H1 (cell line): ENCODE results near the gene OCRL. TPM values are rescaled to one million over a fixed set of nuclear protein-coding genes. Genes with fewer than 3 reads are reported as not detected.

Experiments
- CTCF ChIA-PET: fragments of 300-600 bp; sonication (Branson Sonifier 250); formaldehyde crosslinking; loops from one replicate; lab custom pipeline; 2021; ENCODE audit not compliant: partially characterized antibody; lab: Charles Lee
- POLR2A ChIA-PET: fragments of 300-600 bp; sonication (Branson Sonifier 250); formaldehyde crosslinking; loops from one replicate; lab custom pipeline; 2021; ENCODE audit warnings: inconsistent platforms; ENCODE audit not compliant: partially characterized antibody; lab: Charles Lee
- DNase-seq, 2 experiments: peaks; one replicate each; pipeline versions ENCODE4 v3.0.0 to v3.0.0-alpha.2; 2010 to 2022; ENCODE audit warnings: low spot score in 2 of 2, low read depth in 1 of 2, mixed read lengths in 1 of 2
- FAIRE-seq: peaks from 2 replicates; lab custom pipeline; 2011; peaks lifted over from hg19 to GRCh38; lab: Jason Lieb, UNC
- H2AFZ ChIP-seq: 2 replicates; pipeline ENCODE4 v1.8.1; 2012; ENCODE audit warnings: low read length, inconsistent platforms
- H2AK5ac ChIP-seq: 2 replicates; pipeline ENCODE4 v1.6.1; 2013; ENCODE audit warnings: low read depth, low read length
- H2BK120ac ChIP-seq: replicated peaks from 2 replicates; pipeline ENCODE3; 2013; ENCODE audit warnings: low read depth, low read length, inconsistent platforms
- H2BK12ac ChIP-seq: 2 replicates; pipeline ENCODE4 v1.6.1; 2013; ENCODE audit warnings: low read depth, low read length
- H2BK15ac ChIP-seq: 2 replicates; pipeline ENCODE4 v1.6.1; 2013; ENCODE audit warnings: low read length
- H2BK20ac ChIP-seq: 2 replicates; pipeline ENCODE4 v1.6.1; 2013; ENCODE audit warnings: low read length
- H2BK5ac ChIP-seq: 2 replicates; pipeline ENCODE4 v1.6.1; 2013; ENCODE audit warnings: low read depth, low read length
- H3K14ac ChIP-seq: 2 replicates; pipeline ENCODE4 v1.6.1; 2013; ENCODE audit warnings: inconsistent platforms; ENCODE audit not compliant: insufficient read length
- H3K18ac ChIP-seq: 2 replicates; pipeline ENCODE4 v1.6.1; 2013; ENCODE audit warnings: low read length; ENCODE audit errors: extremely low read depth
- H3K23ac ChIP-seq: 2 replicates; pipeline ENCODE4 v1.6.1; 2013; ENCODE audit warnings: inconsistent platforms; ENCODE audit not compliant: insufficient read length
- H3K23me2 ChIP-seq: 2 replicates; pipeline ENCODE4 v1.6.1; 2013; ENCODE audit warnings: low read depth, low read length
- H3K27ac ChIP-seq: 2 replicates; pipeline ENCODE4 v1.6.1; 2011; ENCODE audit warnings: low read depth, low read length, inconsistent platforms
- H3K27me3 ChIP-seq, 4 experiments: replicated peaks in 1 of 4; 1 replicate in 1 of 4; 2 replicates in 3 of 4; pipeline versions ENCODE4 v1.6.1 to v1.8.1; 2011 to 2013; ENCODE audit warnings: low read length in 3 of 4, mild to moderate bottlenecking in 3 of 4, inconsistent platforms in 2 of 4, mixed read lengths in 2 of 4, moderate library complexity in 1 of 4; ENCODE audit not compliant: control insufficient read depth in 3 of 4, insufficient read depth in 3 of 4; ENCODE audit errors: extremely low read depth in 1 of 4
- H3K36me3 ChIP-seq, 4 experiments: 2 replicates each; pipeline versions ENCODE4 v1.6.1 to v1.8.1; 2011 to 2013; ENCODE audit warnings: mild to moderate bottlenecking in 4 of 4, low read length in 3 of 4, moderate library complexity in 2 of 4, control low read depth in 1 of 4, inconsistent platforms in 1 of 4; ENCODE audit not compliant: insufficient read depth in 4 of 4, control insufficient read depth in 2 of 4
- H3K4ac ChIP-seq: replicated peaks from 2 replicates; pipeline ENCODE3; 2013; ENCODE audit warnings: low read length, low read depth, mixed read lengths, inconsistent platforms; ENCODE audit not compliant: insufficient read length
- H3K4me1 ChIP-seq, 4 experiments: replicated peaks in 1 of 4; 1 replicate in 1 of 4; 2 replicates in 3 of 4; pipeline versions ENCODE4 v1.6.1 to v1.8.1; 2011 to 2013; ENCODE audit warnings: low read length in 3 of 4, inconsistent platforms in 2 of 4, mixed read lengths in 1 of 4; ENCODE audit not compliant: insufficient read depth in 4 of 4, control insufficient read depth in 3 of 4
- H3K4me2 ChIP-seq, 2 experiments: 2 replicates each; pipeline versions ENCODE4 v1.6.1 to v1.8.1; 2011 to 2013; ENCODE audit warnings: low read depth in 2 of 2, low read length in 2 of 2, control low read depth in 1 of 2, inconsistent platforms in 1 of 2, mild to moderate bottlenecking in 1 of 2; ENCODE audit not compliant: insufficient read depth in 1 of 2
- H3K4me3 ChIP-seq, 4 experiments: fragments of 200-600, 300-600 bp in 1 of 4; sonication (generic), shearing (Covaris generic), sonication (Bioruptor Twin) in 1 of 4; 2 replicates each; pipeline versions ENCODE4 v1.5.1 to v1.8.1; 2011 to 2016; ENCODE audit warnings: low read length in 4 of 4, low read depth in 3 of 4, control low read depth in 2 of 4, inconsistent platforms in 2 of 4, mild to moderate bottlenecking in 2 of 4, mixed read lengths in 1 of 4, moderate library complexity in 1 of 4; ENCODE audit not compliant: insufficient read depth in 2 of 4; ENCODE audit errors: extremely low read depth in 1 of 4
- H3K56ac ChIP-seq: replicated peaks from 2 replicates; pipeline ENCODE3; 2013; ENCODE audit warnings: low read depth, mild to moderate bottlenecking, mixed read lengths, low read length, inconsistent platforms; ENCODE audit not compliant: insufficient read length
- H3K79me1 ChIP-seq: 2 replicates; pipeline ENCODE4 v1.6.1; 2013; ENCODE audit warnings: low read depth, low read length, control low read depth
- H3K79me2 ChIP-seq, 2 experiments: 2 replicates each; pipeline versions ENCODE4 v1.6.1 to v1.8.1; 2012 to 2013; ENCODE audit warnings: low read length in 2 of 2, mild to moderate bottlenecking in 2 of 2, inconsistent platforms in 1 of 2; ENCODE audit not compliant: insufficient read depth in 2 of 2, control insufficient read depth in 1 of 2
- H3K9ac ChIP-seq, 4 experiments: replicated peaks in 1 of 4; 1 replicate in 1 of 4; 2 replicates in 3 of 4; pipeline versions ENCODE4 v1.6.1 to v1.8.1; 2011 to 2013; ENCODE audit warnings: low read depth in 3 of 4, low read length in 3 of 4, control low read depth in 2 of 4, mild to moderate bottlenecking in 2 of 4, moderate library complexity in 2 of 4, inconsistent platforms in 1 of 4; ENCODE audit errors: extremely low read depth in 1 of 4
- H3K9me3 ChIP-seq, 2 experiments: 2 replicates each; pipeline versions ENCODE4 v1.6.1 to v1.8.1; 2012 to 2013; ENCODE audit warnings: mild to moderate bottlenecking in 2 of 2, moderate library complexity in 2 of 2, control low read depth in 1 of 2, inconsistent platforms in 1 of 2, low read depth in 1 of 2, low read length in 1 of 2, mixed read lengths in 1 of 2; ENCODE audit not compliant: insufficient read depth in 2 of 2
- H4K20me1 ChIP-seq, 2 experiments: replicated peaks in 1 of 2; 2 replicates each; pipeline versions ENCODE3 to v1.8.1; 2011 to 2013; ENCODE audit warnings: inconsistent platforms in 2 of 2, low read length in 2 of 2, mild to moderate bottlenecking in 1 of 2; ENCODE audit not compliant: insufficient read depth in 2 of 2, control insufficient read depth in 1 of 2
- H4K5ac ChIP-seq: 2 replicates; pipeline ENCODE4 v1.6.1; 2013; ENCODE audit warnings: low read length, low read depth, mixed read lengths, inconsistent platforms; ENCODE audit not compliant: insufficient read length
- H4K8ac ChIP-seq: 2 replicates; pipeline ENCODE4 v1.8.0; 2013; ENCODE audit warnings: mild to moderate bottlenecking, moderate library complexity, low read length, inconsistent platforms; ENCODE audit not compliant: insufficient read depth; ENCODE audit errors: extremely low read depth
- H4K91ac ChIP-seq: replicated peaks from 2 replicates; pipeline ENCODE3; 2013; ENCODE audit warnings: low read length, mixed read lengths, inconsistent platforms; ENCODE audit not compliant: insufficient read length
- ASH2L ChIP-seq: fragments of 200-600, 300-600 bp; sonication (generic); IDR thresholded peaks from one replicate; pipeline ENCODE4 v1.7.1; 2017; ENCODE audit warnings: low read length
- HDAC6 ChIP-seq: IDR thresholded peaks from one replicate; pipeline ENCODE4 v1.7.1; 2012; ENCODE audit warnings: low read depth, mild to moderate bottlenecking, inconsistent platforms, low read length, moderate library complexity
- KDM1A ChIP-seq: fragments of 200-600, 300-600 bp; sonication (generic); IDR thresholded peaks from 2 replicates; pipeline ENCODE4 v1.7.1; 2016; ENCODE audit warnings: mild to moderate bottlenecking, low read length, borderline replicate concordance
- POLR2AphosphoS5 ChIP-seq: IDR thresholded peaks from 2 replicates; pipeline ENCODE4 v1.6.1; 2011; ENCODE audit warnings: low read depth, low read length
- WGBS, 2 experiments: shearing (Covaris generic) in 1 of 2; methylation state at CpG; one replicate each; pipeline versions ENCODE4 v1.1.6 to v1.1.7; 2013 to 2015; ENCODE audit warnings: low lambda C conversion rate in 2 of 2, mixed read lengths in 2 of 2, inconsistent platforms in 1 of 2, low coverage in 1 of 2, missing lambda C conversion rate in 1 of 2; ENCODE audit not compliant: insufficient replicate concordance in 2 of 2, insufficient coverage in 1 of 2, insufficient read length in 1 of 2; ENCODE audit errors: extremely low coverage in 1 of 2, missing lambda C conversion rate in 1 of 2; 5-methylcytosine and 5-hydroxymethylcytosine counted together
- polyA plus RNA-seq, 7 experiments: library from polyadenylated mRNA; depleted of rRNA in 3 of 7; stranded (reverse) in 5 of 7; unstranded in 2 of 7; fragments of >200 nt in 5 of 7; fragments of 200-250 nt in 2 of 7; gene quantifications; 1 replicate in 5 of 7; 2 replicates in 1 of 7; 4 replicates in 1 of 7; pipeline versions ENCODE4 v1.2.1 to v1.2.3, GENCODE V29; 2011 to 2013; ENCODE audit warnings: missing spikeins in 2 of 7, mixed read lengths in 2 of 7
- total RNA-seq: library from RNA; stranded (reverse); fragmentation: NEBNext Ultra II Directional; extraction: Animal tissue kit (Norgen Biotek cat#: 25700); gene quantifications from 2 replicates; pipeline ENCODE4 v1.2.1, GENCODE V29; 2021

OCRL gene
- total and polyA plus RNA-seq, 2 of the 8 experiments (the other 6 are each of a cell fraction or from before 2014, with no cell fraction given), result 12.7 to 15.1 TPM

- no peak overlapping the region for H3K4ac ChIP-seq
- no peak overlapping the region for H4K8ac ChIP-seq
- H2BK15ac ChIP-seq, result no peak overlapping the region
- H3K56ac ChIP-seq, result no peak overlapping the region
- FAIRE-seq, result no peak
- no peak overlapping the region for H2AK5ac ChIP-seq
- H3K27me3 ChIP-seq, result no peaks in the 10 kb centered on the region
- H4K5ac ChIP-seq, result no peak overlapping the region
- H3K9ac ChIP-seq, result no peak overlapping the region
- no peak overlapping the region for H3K18ac ChIP-seq
- no peak overlapping the region for H2BK20ac ChIP-seq
- no peak overlapping the region for H3K27ac ChIP-seq
- no peaks in the 10 kb centered on the region for H3K9me3 ChIP-seq
- TF ChIP-seq HDAC6 (no peak), KDM1A (no peak), POLR2AphosphoS5 (no peak), ASH2L (no peak)
- H3K23ac ChIP-seq, result no peak overlapping the region
- H3K4me1 ChIP-seq, result no peaks in the 10 kb centered on the region
- no peak overlapping the region for H3K4me3 ChIP-seq
- H4K91ac ChIP-seq, result no peak overlapping the region
- DNase-seq, result no peak
- H3K23me2 ChIP-seq, result no peaks in the 10 kb centered on the region
- no peak overlapping the region for H2BK12ac ChIP-seq
- H3K79me1 ChIP-seq, result no peaks in the 10 kb centered on the region
- 79% methylated on average over 4 of the region's 4 CpGs; no CpG with 5 or more reads in 1 of the 2 experiments for WGBS, 2 experiments
- H3K79me2 ChIP-seq, result no peaks in the 10 kb centered on the region
- ChIA-PET POLR2A (no interaction called here), CTCF (interaction anchor here (0.7 to 0.8 kb wide), 2 partner anchors 9 to 492 kb away, joined by 3 read pairs; no protein-coding TSS in a partner anchor)
- no peak overlapping the region for H2BK120ac ChIP-seq
- peaks cover 0 to 44% (median 6%) of the 10 kb centered on the region in 4 experiments; a peak in 5 of 8 replicates for H3K36me3 ChIP-seq
- no peak overlapping the region for H3K14ac ChIP-seq
- no peaks in the 10 kb centered on the region for H4K20me1 ChIP-seq
- no peak overlapping the region for H3K4me2 ChIP-seq
- H2AFZ ChIP-seq, result no peak overlapping the region
- no peak overlapping the region for H2BK5ac ChIP-seq
Measured at GRCh38 chrX:129586446-129586845, 46.4 kb downstream of the OCRL start.
